Hypothalamus (tissue), 51 donors: ENCODE results near the gene KCTD15.

Source experiments
- DNase-seq, 51 donors: peaks; one replicate each; lab custom pipeline; 2025; lab: John Stamatoyannopoulos, UW

The KCTD15 gene

DNA sequence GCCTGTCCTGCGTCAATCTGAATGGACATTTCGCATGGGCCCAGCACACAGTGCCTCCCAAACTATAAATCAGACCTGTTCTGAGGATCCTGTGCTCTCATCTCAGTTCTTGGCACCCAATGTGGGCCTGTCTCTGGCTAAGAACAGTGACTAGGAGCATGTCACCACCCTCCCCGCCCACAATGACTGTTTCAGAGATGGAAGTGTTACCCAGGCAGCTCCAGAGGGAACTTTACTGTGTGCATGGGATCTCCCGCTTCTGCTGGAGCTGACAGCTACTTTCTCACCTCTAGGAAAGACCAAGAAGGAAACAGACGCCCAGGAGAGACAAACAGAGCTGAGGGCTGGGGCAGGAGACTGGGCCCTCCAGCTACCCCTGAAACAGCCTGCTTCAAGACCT, 45.0 kb downstream of the KCTD15 start:
- no peak for DNase-seq

DNA sequence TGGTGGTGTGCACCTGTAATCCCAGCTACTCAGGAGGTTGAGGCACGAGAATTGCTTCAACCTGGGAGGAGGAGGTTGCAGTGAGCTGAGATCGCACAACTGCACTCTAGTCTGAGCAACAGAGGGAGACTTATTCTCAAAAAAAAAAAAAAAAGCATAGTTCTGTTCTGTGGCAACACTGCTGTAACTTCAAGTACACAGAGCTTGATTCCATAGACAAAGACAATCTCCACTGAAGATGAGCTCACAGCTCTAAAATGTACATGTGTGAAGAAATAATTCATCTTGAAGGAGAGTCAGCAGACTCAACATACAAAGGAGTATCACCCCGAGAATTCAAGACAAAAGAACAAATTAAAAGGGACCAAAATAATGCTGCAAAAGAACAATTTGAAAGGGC, 47.8 kb downstream of the KCTD15 start:
- no peak for DNase-seq

DNA sequence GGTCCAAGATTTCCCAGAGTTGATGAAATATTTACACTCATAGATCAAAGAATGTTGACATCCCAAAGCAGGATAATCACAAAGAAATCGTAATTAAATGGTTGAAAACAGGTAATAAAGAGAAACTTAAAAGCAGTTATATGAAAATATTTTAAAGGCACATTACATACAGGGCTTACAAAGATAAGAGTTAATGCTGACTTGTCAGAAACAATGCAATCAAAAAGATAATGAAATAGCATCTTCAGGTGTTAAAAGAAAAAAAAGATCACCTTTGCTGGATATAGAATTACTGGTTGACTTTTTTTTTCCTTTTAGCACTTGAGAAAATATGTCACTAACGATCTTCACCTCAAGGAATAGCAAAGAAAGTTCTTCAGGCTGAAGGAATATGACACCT, 48.8 kb downstream of the KCTD15 start:
- DNase-seq: no peak

DNA sequence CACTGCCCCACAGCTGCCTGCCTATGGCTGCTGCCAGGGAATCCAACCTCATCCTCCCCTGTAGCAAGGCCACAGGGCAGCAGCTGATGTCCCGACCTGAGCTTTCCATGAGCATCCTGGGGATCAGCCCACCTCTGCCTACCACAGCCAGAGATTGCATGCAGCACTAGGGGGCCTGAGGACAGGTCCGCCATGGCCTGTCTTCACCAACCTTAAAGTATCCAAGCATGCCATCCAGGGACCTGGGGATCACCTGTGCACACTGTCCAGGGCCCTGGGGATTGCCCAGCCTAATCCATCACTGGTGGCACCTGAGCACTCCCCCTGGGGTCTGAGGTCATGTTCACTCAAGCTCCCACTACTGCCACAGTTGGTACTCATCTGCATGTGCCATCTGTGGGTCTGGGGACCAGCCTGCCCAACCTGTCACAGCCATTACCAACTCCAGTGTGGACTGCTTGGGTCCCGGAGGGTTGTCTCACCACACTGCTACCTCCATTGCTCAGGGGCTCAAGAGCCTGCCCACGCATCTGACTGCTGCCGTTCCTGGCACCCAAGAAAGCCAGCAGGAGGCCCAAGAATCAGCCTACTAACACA, 53.0 kb downstream of the KCTD15 start:
- no peak for DNase-seq

DNA sequence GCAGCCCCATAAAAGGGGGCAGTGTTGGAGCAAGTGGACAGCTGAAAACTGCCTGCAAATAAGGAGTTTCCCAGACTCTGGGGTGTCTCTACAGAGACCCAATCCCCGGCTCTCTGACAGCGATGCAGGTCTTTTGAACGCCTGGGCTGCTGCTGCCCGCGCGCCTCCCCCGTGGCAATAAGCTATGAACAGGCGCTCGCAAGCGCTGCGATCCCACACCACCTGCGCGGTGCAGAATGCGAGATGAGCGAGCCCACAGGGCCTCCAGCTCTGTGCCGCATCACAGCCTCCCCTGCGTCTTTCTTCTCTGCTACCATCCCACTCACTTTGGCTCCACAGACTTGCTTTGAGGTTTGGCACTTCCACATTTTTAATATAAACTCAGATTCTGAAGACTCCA, 62.3 kb downstream of the KCTD15 start:
- DNase-seq: no peak

DNA sequence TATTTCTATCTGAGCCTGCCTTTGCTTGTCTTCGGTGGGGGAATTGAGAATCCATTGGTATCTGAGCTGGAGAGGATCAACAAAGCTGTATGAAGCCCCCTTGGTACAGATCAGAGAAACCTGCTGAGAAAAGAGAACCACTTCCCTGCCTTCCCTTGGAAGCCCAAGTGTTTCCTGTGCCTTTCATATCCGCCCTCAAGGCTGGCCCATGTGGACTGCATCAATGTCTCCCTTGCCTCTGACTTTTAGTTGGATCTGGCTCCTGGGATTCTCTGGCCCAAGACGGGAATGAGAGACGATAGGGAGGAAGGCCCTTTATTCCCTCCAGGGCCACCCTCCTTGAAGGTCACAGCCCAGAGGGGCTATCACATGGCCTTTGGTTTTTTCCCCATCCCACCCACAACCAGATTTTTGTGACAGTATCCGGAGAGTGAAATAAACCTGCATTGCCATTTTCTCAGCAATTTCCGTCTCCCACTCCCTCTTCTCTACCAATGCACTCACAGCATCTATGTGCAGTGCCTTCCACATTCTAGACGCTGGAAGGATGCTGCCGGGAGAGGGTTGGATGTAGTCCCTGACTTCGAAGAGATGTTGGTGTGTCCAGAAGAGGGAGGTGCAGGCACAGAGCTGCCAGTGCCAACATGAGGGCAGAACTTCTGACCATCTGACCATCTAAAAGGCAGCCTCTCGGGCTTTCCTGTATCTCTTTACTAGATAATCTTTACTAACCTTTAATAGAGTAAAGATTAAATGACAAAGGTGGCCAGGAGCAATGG, 63.8 kb downstream of the KCTD15 start:
- DNase-seq: no peak

DNA sequence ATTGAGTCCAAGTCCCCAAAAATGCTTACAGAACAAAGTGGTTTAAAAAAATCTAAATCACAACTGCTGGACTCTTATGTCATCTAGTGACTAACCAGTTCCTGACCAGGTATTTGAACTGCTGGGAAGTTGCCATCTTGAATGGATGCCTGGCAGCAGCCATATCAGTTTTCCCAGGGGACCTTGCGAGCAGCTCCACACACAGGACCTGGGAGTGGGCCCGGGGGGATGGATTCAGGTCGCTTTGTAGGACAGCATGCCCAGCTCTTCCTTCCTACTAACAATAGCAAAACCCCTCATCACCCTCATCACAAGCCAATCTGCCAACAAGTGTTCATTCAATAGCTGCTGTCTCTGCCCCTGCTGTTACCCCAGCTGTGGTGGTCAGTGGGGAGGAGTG, 65.3 kb downstream of the KCTD15 start:
- no peak for DNase-seq

DNA sequence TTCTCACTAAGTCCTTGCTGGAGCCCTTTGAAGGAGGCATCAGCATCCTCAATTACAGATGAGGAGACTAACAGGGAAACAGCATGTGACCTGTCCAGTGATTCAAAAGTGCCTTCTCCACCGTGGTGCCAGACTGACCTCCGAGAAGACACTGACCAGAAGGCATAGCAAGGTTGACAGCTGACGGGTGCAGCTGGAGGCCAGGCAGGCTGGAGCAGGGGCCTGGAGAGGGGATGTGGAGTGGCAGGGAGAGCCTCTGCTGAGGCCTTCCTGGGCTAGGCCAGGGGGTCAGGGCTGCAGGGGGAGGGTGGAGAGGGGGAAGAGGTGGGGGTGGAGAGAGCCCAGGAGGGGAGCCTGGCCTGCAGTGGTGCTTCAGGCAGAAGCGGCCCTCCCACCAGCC, 66.3 kb downstream of the KCTD15 start:
- no peak for DNase-seq

DNA sequence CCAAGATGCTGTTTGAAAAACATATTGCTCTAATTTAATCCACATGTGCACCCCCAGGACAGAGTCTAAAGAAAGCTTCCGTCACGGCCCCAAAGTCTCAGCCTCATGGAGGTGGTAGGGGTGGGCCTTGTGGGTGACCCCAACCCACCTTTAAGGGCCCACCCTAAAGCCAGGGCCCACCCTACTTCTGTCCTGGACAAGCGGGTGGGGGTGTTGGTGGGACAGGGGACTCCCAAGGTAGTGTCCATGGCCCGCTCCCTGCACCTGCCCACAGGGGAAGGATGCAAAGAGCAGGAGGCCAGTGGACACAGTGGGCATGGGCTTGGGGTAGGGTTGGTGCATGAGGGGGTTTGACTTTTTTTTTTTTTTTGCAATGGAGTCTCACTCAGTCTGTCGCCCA, 66.8 kb downstream of the KCTD15 start:
- DNase-seq: no peak

DNA sequence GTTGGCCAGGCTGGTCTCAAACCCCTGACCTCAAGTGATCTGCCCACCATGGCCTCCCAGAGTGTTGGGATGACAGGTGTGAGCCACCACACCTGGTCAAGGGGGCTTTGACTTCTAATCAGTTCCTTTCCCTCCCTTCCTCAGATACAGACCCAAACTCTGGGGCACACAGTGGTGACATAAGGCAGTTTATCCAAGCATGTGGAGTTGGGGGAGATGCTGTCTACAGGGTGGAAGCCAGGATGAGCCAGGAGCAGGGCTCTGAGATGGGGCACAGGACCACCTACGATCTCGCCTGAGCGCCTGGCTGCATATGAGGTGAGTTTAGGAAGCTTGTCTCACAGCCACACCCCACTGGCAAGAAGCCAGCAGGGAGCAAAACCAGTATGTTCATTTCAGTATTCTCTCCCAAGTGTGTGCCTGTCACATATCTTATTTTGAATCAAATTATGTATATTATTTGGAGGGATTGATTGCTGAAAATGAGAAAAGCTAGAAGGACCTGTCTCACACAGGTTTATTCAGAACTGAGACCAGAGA, 67.7 kb downstream of the KCTD15 start:
- no peak for DNase-seq

DNA sequence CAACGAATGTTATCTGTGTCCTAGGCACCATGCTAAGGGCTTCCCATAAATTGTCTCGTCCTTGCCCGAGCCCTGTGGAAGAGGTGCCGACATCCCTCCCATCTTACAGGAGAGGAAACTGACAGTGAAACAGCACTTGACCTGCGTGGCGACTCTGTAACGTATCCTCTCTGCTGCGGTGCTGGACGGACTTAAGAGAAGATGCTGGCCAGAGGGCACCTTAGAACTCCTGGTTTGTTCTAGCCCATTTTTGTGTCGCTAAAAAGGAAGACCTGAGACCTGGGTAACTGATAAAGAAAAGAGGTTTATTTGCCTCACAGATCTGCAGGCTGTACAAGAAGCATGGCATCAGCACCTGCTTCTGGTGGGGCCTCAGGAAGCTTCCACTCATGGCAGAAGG, 68.6 kb downstream of the KCTD15 start:
- no peak for DNase-seq
